Embryonic facial prominence (tissue), 1 donor: ENCODE data around the gene CTSS.
"Not testable (repeated sequence)": the region's sequence is repeated elsewhere in the genome, so short reads cannot be mapped to it uniquely, and the experiment has no call there.

Experiments
- DNase-seq: peaks from one replicate; pipeline ENCODE4 v3.0.0-alpha.2; 2016; ENCODE audit errors: extremely low spot score

The CTSS gene

DNA sequence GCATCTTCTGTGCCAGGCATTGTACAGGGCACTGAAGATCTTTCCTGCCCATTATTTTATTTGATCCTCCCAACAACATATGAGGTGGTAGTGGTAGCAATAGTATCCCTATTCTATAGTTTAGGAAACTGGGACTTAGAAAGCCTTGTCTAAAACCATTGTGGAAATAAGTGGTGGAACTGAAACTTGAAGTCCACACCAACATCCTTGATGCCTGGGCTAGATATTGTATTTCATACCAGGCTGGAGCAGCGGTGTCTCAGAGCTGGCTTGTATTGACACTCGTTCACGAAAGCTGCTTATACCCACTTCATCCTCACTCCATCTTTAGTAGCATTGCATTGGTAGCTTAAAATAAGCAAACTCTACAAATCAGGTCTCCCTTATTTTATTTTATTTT, 9.7 kb upstream of the CTSS start:
- DNase-seq = no peak

DNA sequence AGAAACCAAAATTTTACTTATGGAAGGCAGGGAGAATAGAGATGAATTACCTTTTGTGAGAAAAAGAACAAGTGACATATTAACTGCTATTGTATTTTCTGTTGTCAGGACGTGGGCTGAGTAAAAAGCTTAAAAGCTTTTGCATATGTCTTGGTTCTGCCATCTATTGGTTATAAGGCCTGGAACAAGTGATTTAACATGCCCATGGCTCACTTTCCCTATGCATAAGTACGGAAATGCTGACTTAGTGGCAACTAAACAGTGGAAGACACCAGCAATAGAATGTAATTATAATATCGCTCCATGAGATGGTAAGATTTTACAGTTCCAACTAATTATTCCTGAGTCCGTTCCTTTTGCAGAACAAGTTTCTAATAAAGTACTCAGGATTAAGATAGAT, 6.7 kb upstream of the CTSS start:
- no peak for DNase-seq

DNA sequence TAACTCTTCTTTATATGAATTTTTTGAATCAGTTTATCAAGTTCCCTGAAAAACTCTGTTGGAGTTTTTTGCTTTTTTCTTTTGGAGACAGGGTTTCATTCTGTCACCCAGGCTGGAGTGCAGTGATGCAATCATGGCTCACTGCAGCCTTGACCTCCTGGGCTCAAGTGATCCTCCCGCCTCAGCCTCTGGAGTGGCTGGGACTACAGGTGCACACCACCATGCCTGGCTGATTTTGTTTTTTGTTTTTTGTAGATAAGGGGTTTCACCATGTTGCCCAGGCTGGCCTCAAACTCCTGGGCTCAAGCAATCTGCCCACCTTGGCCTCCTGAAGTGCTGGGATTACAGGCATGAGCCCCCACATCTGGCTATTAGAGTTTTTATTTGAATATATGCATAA, 2.1 kb upstream of the CTSS start:
- not testable (repeated sequence) for DNase-seq

DNA sequence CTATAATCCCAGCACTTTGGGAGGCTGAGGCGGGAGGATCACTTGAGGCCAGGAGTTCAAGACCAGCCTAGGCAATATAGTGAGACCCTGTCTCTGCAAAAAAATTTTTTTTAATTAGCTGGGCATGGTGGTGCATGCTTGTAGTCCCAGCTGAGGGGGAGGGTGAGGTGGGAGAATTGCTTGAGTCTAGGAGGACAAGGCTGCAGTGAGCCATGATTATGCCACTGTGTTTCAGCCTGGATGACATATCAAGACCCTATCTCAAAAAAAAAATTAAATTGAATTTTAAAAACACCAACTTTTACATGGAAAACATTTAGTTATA, 361 bp upstream of the CTSS start:
- DNase-seq = not testable (repeated sequence)

DNA sequence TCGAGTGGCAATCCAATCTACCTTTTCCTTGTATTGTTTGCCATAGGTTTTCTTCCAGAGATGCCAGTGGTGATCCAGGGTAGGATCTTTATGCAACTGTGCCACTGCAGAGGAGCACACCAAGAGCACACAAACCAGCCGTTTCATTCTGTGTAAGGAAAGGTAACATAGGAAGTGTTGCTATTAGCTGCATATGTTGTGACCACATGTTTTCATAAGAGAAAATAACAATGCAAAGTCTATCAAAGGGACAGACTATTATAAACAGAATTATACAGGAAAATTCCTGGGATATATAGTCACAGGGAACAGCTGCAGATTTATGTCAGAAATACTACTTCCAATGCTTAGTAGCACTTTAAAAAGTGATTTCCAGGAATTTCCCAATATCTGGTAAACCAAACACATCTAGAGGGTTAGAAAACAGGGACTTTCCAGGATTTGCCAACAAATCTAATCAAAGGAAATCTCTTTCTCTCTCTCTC, 919 bp downstream of the CTSS start:
- peak; percentile 40 for DNase-seq

DNA sequence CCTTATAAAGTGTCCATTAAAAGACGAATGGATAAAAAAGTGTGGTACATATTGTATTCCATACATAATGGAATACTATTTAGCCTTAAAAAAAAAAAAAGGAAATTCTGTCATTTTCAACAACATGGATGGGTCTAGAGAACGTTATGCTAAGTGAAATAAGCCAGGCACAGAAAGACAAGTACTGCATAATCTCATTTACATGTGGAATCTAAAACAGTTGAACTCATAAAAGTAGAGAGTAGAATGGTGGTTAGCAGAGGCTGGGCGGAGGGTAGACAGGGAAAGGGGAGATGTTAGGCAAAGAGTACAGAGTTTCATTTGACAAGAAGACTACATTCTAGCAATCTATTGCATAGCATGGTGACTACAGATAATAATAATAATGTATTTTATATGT, 2.6 kb downstream of the CTSS start:
- no peak for DNase-seq

DNA sequence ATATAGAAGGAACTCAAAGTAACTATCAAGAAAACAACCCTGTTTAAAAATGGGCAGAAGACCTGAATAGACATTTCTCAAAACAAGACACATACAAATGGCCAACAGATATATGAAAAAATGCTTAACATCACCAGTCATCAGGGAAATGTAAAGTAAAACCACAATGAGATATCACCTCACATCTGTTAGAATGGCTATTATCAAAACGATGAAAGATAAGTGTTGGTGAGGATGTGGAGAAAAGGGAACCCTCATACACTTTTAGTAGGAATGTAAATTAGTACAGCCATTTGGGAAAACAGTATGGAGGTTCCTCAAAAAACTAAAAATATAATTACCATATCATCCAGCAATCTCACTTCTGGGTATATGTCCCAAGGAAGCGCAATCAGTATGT, 3.0 kb downstream of the CTSS start:
- DNase-seq = no peak

DNA sequence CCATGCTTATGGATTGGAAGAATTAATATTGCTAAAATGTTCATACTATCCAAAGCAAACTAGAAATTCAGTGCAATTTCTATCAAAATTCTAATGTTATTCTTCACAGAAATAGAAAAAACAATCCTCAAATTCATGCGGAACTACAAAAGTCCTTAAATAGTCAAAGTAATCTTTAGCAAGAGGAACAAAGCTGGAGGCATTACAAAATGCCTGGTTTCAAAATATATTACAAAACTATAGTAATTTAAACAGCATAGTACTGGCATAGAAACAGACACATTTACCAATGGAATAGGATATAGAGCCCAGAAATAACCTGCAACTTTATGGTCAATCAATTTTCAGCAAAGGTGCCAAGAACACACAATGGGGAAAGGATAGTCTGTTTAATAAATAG, 3.8 kb downstream of the CTSS start:
- no peak for DNase-seq

DNA sequence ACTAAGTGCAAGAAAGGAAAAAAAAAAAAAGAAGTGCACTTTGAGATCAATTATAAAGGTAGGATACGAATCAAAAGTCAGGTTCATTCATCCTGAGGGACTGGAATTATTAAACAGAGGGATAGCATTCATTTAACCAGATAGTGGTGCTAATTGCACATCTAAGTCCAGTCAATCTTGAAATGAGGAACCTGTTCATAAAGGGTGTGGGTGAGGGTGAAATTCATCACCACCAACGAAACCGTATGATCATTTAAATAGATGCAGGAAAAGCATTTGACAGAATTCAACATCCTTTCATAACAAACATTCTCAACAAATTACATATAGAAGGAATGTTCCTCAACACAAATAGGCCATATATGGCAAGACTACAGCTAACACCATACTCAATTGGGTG, 5.6 kb downstream of the CTSS start:
- no peak for DNase-seq

DNA sequence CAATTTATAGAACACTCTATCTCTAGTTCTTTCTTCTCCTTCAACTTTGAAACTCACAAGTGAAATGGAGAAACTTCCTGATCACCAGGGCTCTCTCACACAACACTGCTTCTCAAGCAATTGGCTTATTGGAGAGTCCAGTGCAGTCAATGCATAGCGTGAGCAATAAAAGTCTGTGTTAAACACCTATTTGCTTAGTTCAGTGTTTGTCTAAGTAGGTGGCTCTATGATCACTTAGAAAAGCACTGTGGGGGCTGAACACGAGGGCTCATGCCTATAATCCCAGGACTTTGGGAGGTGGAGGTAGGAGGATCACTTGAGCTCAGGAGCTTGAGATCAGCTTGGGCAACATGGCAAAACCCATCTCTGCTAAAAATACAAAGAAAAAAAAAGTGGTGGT, 12.2 kb downstream of the CTSS start:
- no peak for DNase-seq

DNA sequence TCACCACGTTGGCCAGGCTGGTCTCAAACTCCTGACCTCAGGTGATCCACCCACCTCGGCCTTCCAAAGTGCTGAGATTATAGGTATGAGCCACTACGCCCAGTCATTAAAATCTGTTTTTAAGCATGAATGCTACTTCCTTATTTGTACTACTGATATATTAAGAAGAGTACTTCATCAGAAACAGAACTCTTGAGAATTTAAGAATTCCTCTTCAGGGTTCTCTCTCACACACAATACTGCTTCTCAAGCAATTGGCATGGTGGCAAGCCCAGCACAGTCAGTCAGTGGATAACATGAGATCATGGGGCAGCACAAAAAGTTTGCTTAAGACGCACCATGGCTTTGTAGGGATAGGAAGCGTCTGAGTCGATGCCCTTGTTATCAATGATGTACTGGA, 14.1 kb downstream of the CTSS start:
- no peak for DNase-seq

DNA sequence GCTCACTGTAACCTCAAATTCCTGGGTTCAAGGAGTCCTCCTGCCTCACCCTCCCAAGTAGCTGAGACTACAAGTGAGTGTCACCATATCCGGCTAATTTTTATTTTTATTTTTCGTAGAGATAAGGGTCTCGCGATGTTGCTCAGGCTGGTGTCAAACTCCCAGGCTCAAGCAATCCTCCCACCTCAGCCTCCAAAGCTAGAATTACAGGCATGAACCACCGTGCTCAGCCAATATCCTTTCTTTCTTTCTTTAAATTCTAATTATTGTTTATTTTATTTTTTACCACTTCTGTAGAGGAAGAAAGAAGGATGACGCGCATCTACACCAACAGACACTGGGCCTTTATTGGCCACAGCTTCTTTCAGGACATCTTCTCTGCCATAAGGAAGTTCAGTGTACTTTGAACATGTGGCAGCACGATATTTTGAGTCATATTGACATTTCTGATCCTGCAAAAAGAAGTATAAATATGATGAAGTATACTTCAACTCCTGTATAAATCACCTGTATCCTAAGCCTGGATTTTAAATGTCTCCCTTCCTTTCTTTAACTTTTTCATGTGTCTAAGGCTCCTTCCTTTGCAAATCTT, 15.8 kb downstream of the CTSS start:
- DNase-seq = no peak

DNA sequence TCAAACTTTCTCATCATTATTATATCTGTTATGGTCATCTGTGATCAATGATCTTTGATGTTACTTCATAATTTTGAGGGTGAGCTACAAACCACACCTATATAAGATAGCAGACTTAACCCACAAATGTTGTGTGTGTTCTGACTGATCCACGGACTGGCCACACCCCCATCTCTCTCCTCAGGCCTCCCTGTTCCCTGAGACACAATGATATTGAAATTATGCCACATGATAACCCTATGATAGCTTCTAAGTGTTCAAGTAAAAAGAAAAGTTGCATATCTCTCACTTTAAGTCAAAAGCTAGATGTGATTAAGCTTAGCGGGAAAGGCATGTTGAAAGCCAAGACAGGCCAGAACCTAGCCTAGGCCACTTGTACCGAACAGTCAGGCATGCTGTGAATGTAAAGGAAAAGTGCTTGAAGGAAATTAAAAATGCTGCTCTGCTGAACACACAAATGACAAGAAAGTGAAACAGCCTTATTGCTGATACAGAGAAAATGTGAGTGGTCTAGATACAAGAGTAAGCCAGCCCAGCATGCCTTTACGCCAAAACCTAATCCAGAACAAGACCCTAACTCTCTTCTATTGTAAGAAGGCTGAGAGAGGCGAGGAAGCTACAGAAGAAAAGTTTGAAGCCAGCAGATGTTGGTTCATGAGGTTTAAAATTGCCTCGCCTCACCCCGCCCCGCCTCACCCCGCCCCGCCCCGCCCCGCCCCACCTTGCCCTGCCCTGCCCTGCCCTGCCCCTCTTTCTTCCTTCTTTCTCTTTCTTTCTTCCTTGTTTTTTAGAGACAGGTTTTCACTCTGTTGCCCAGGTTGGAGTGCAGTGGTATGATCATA, 16.5 kb downstream of the CTSS start:
- DNase-seq = no peak

DNA sequence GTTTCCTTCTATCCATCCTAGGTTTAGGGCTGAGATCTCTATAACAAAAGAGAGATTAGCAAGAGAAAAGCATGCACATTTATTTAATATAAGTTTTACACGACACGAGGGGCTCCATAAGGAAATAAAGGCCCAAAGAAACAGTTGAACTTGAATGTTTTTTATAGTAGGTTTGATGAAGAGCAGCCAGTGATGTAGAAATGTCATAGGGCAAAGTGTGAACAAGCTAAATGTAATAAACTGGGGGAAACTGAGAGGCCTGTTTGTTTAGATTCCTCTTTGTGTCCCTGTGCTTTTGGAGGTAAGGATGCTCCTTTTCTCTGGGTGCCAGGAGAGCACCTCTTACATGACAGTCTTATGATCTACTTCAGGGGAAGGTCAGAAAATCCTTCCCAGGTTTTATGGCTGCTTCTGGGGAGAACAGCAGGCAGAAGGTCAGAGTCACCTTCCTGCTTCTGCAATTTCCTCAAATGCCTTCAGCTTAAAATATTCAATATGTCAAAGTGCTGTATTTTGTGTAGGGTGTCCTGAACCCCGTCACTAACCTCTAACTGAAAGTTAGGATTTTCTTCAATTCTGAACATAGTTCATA, 35.4 kb downstream of the CTSS start:
- DNase-seq = no peak

DNA sequence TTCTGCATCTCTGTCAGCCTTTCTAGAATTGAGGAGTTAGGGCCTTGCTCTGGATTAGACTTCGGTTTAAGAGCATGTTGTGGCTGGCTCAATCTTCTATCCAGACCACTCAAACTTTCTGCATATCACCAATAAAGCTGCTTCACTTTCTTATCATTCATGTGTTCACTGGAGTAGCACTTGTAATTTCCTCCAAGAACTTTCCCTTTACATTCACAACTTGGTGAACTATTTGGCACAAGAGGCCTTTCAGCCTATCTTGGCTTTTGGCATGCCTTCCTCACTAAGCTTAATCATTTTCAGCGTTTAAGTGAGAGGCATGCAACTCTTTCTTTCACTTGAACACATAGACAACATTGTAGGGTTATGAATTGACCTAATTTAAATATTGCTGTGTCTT, 41.2 kb downstream of the CTSS start:
- DNase-seq = no peak

DNA sequence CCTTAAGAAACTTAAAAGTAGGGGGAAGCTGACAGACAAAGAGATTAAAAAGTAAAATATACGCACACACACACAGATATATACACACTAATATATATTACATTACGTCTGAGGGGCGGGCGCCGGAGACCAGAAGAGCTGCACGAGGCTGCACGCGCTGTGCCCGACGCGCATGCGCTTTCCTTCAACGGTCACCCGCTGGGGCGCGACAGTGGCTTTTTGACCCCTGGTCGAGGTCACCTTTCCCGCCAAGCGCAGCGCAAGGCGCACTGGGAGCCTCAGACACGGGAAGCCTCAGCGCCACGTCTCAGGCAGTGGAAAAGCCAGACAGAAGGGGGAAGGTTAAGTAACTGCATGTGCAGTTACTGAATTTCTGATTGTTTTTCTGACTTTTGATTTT, 44.9 kb downstream of the CTSS start, which contains the start of gene HORMAD1:
TSS of gene HORMAD1 (minus strand) at position 193 of the 400 bp plus-strand sequence. CDS start 1,390 bp downstream, outside the sequence.
- DNase-seq = no peak

DNA sequence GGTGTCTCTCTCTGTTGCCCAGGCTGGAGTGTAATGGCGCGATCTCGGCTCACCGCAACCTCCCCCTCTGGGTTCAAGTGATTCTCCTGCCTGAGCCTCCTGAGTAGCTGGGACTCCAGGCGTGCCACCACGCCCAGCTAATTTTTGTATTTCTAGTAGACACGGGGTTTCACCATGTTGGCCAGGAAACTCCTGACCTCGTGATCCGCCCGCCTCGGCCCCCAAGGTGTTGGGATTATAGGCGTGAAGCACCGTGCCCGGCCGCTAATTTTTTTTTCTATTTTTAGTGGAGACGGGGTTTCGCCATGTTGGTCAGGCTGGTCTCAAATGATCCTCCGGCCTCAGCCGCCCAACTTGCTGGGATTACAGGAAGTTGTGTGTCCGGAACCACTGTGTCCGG, 45.5 kb downstream of the CTSS start:
- no peak for DNase-seq

DNA sequence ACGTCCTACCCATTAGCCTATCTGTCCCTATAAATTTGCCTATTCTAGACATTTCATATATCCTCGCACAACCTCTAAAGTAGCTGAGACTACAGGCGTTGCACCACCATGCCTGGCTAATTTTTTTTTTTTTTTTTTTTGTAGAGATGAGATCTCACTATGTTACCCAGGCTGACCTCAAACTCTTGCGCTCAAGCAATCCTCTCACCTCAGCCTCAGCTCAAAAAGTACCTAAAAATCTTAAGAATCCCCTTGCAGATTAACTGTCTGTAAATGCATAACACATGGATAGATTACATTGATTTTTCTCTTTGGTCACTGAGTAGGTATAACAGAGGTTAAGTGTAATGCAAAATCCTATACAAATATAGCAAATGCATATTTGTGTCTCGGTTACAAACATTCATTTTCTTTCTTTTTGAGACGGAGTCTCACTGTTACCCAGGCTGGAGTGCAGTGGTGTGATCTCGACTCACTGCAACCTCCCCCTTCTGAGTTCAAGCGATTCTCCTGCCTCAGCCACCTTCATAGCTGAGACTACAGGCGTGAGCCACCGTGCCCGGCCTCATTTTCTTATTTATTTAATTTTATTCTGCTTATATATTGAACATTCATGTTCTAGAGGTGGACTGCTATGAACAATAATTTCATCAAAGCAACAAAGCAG, 47.2 kb downstream of the CTSS start:
- DNase-seq = no peak

DNA sequence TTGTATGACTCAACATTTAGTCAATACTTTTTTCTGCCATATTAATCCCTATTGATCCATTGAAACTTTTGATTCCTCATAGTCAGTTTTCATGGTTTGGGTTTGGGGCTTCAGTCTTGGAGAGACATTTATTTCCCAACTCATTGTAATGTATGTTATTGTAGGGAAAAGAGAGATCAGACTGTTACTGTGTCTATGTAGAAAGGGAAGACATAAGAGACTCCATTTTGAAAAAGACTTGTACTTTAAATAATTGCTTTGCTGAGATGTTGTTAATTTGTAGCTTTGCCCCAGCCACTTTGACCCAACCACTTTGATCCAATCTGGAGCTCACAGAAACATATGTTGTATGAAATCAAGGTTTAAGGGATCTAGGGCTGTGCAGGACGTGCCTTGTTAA, 56.5 kb downstream of the CTSS start:
- DNase-seq = not testable (repeated sequence)

DNA sequence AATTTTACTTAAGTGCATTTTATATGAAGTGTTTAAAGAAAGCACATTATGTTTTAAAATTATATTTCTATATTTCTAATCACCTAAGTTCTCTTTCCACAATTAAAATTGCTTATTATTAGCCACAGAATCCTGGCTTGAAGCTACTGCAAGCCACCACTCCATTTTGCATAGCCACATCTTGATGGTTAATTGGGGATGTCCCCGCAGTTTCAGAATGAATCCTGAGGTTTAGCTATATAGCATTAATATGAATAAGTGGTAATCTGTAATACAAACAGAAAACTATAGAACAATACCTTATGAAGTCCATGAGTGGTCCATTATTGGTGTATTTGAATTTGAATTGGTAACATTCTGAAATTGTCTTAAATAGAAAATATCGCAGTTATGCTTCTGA, 57.0 kb downstream of the CTSS start:
- DNase-seq = no peak

DNA sequence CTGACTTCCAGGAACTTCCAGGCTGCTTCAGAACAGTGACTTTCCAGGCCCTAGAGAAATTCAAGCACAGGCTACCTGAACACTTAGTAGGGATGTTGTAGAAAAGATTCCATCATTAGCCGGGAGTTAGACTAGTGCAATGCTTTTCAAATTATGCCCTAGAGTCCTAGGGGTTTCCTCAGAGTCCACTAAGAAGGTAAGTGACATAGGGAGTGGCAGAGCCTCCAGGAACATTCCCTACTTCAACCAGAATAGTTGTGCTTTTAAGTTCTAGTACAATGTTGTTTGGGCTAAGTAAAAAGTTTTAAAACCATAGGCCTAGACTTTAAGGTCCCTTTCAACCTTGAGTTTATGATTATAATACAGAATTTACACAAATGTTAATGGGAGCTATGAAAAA, 59.5 kb downstream of the CTSS start:
- DNase-seq = no peak

DNA sequence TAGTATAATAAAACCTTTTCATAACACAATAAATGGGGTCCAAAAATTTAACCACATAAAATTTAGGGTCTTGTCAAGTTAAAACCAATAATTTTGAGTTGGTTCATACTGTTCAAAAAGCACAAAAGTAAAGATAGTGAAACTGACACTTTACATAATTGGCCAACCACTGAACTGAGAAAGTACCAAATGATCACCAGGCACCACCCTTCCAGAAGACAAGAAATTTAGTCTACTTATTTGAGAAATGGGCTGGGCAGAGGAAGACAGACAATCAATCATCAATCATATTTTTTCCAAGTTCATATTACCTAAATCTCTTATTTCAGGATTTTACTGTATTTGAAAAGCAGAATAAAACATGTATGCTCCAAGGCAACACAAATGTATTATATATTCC, 62.2 kb downstream of the CTSS start:
- no peak for DNase-seq
